ENCODE results near the gene CAMTA1.

CAMTA1 gene

GRCh38 chr1:7560601-7561181 lies 775.4 kb downstream of the CAMTA1 start:
- DNase-seq (ENCODE audit: insufficient read length, low spot score) (no peak), FAIRE-seq (no peak)
- no peak for TF ChIP-seq CTCF (IDR thresholded peaks at IDR 0.05; ENCODE audit: insufficient read depth, missing control alignments)

- no peak for FAIRE-seq
- DNase-seq (ENCODE audit: insufficient read length, low spot score): no peak
- TF ChIP-seq CTCF (IDR thresholded peaks at IDR 0.05; ENCODE audit: insufficient read depth, missing control alignments): peak; percentile 34
These were observed 776.2 kb downstream of the CAMTA1 start for GRCh38 chr1:7561331-7561921.

GRCh38 chr1:7561936-7562728 lies 776.9 kb downstream of the CAMTA1 start:
- TF ChIP-seq CTCF (IDR thresholded peaks at IDR 0.05; ENCODE audit: insufficient read depth, missing control alignments): no peak
- DNase-seq (ENCODE audit: insufficient read length, low spot score): no peak
- FAIRE-seq: no peak

- FAIRE-seq: no peak
- TF ChIP-seq CTCF (IDR thresholded peaks at IDR 0.05; ENCODE audit: insufficient read depth, missing control alignments): no peak
- no peak for DNase-seq (ENCODE audit: insufficient read length, low spot score)
These were observed 777.7 kb downstream of the CAMTA1 start for GRCh38 chr1:7562729-7563605.

- TF ChIP-seq CTCF (IDR thresholded peaks at IDR 0.05; ENCODE audit: insufficient read depth, missing control alignments): no peak
- DNase-seq (ENCODE audit: insufficient read length, low spot score) (peak; percentile 55), FAIRE-seq (no peak)
These were observed 778.9 kb downstream of the CAMTA1 start for GRCh38 chr1:7564137-7564536.

GRCh38 chr1:7565099-7565750 lies 780.0 kb downstream of the CAMTA1 start:
- no peak for TF ChIP-seq CTCF (IDR thresholded peaks at IDR 0.05; ENCODE audit: insufficient read depth, missing control alignments)
- no peak for FAIRE-seq
- DNase-seq (ENCODE audit: insufficient read length, low spot score): no peak
